ENCODE measurements around the gene ISCA2.
A peak's percentile ranks its signal among the peaks of the same experiment; 100 is the strongest.

ISCA2 gene

DNA sequence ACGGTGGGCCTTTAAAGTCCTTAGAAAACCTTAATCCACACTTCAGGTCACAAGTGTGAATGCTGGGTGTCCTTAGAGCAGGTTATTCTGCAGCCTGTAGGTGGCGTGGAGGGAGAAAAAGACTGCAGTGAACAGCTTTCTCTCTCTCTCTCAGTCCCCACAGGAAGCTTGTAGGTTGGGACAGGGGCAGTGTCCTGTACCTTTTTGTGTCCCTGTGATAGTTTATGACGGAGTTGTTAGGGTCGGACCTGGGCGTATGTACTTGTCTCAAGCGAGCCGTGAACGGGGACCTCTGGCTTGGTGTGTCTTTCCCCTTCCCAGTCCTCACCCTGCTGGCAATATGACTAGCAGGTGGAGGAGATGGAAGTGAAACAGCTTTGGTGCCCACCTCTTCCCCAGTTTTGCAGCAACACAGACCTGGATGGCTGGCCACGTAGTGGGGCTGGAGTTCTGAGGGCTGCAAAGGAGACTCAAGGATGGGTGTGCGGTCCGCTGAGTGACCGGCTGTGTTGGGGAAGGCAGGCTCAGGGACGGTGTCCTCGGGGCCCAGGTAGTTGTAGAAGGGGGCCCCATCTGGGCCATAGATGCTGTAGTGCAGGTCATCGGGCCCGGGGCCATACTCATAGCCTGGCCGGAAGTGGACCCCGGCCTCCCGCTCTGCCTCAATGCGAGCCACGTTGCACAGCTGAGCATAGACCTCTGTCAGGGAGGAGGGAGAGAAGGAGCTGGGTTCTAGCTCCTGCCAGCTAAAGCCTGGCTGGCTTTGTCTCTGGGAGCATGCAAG, 8.9 kb downstream of the ISCA2 start:
- Histone ChIP-seq H3K9me2 (replicated peaks; ENCODE audit: insufficient read depth, low read length) (no peaks in the 10 kb centered on the region), H3K9me3 (replicated peaks; ENCODE audit: insufficient read depth, low read length) (no peaks in the 10 kb centered on the region), H3F3A (ENCODE audit: insufficient read depth, low read length) (no peaks in the 10 kb centered on the region), H3K36me3 (replicated peaks; ENCODE audit: insufficient read depth, low read length) (no peaks in the 10 kb centered on the region), H4K20me1 (ENCODE audit: insufficient read depth, low read length) (no peaks in the 10 kb centered on the region), H3K27me3 (replicated peaks; ENCODE audit: insufficient read depth, low read length) (no peaks in the 10 kb centered on the region), H3K9ac (ENCODE audit: low read length) (no peak overlapping the region), H3K4me1 (ENCODE audit: low read length) (no peaks in the 10 kb centered on the region), H3K4me2 (ENCODE audit: low read depth, low read length) (no peak overlapping the region), H2AFZ (ENCODE audit: low read length) (no peak overlapping the region), H3K4me3 (ENCODE audit: low read length) (no peak overlapping the region), H3K79me2 (ENCODE audit: low read length) (no peaks in the 10 kb centered on the region), H3K27ac (ENCODE audit: low read length) (no peak overlapping the region)
- no peak for TF ChIP-seq EZH2phosphoT487 (IDR thresholded peaks at IDR 0.05; ENCODE audit: low read length)
- TF ChIP-seq, protein P1, sequence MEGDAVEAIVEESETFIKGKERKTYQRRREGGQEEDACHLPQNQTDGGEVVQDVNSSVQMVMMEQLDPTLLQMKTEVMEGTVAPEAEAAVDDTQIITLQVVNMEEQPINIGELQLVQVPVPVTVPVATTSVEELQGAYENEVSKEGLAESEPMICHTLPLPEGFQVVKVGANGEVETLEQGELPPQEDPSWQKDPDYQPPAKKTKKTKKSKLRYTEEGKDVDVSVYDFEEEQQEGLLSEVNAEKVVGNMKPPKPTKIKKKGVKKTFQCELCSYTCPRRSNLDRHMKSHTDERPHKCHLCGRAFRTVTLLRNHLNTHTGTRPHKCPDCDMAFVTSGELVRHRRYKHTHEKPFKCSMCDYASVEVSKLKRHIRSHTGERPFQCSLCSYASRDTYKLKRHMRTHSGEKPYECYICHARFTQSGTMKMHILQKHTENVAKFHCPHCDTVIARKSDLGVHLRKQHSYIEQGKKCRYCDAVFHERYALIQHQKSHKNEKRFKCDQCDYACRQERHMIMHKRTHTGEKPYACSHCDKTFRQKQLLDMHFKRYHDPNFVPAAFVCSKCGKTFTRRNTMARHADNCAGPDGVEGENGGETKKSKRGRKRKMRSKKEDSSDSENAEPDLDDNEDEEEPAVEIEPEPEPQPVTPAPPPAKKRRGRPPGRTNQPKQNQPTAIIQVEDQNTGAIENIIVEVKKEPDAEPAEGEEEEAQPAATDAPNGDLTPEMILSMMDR (IDR thresholded peaks at IDR 0.05; ENCODE audit: low read length): peak; percentile 53
- TF ChIP-seq EZH2 (optimal IDR thresholded peaks at IDR 0.05; ENCODE audit: low read depth, low read length): no peak
- DNase-seq: peak; percentile 6

DNA sequence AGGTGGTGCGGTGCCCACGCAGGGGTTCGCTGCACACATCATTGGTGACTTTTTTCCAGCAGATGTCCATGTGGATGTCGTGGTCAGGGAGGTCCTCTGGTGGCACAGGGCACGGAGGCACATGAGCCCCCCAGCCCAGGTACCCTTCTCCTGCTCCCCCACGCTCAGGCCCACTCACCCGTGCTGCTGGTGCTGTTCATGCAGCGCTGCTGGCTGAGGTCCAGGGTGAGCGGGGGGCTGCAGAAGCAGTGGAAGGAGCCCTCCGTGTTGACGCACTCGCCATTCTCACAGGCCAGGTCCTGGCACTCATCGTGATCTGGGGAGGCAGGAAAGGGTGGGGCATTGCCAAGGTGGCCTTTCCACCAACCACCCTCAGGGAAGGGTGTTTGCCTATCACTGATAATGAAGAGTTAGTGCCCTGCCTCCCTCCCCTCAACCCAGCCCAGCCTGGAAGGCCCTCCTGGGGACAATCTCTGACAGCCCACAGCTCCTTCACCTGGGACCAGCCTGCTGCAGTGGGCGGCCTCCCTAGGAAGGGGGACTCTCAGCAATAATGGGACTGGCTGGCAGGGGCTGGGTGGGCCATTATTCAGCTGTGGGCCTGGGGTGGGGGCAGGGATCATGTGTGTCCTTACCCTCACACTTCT, 9.8 kb downstream of the ISCA2 start:
- DNase-seq: no peak
- Histone ChIP-seq H3K4me2 (ENCODE audit: low read depth, low read length) (no peak overlapping the region), H3K27me3 (replicated peaks; ENCODE audit: insufficient read depth, low read length) (no peaks in the 10 kb centered on the region), H3K9me2 (replicated peaks; ENCODE audit: insufficient read depth, low read length) (no peaks in the 10 kb centered on the region), H3K36me3 (replicated peaks; ENCODE audit: insufficient read depth, low read length) (no peaks in the 10 kb centered on the region), H3K4me3 (ENCODE audit: low read length) (no peak overlapping the region), H3K9ac (ENCODE audit: low read length) (no peak overlapping the region), H3F3A (ENCODE audit: insufficient read depth, low read length) (no peaks in the 10 kb centered on the region), H4K20me1 (ENCODE audit: insufficient read depth, low read length) (no peaks in the 10 kb centered on the region), H3K79me2 (ENCODE audit: low read length) (no peaks in the 10 kb centered on the region), H3K9me3 (replicated peaks; ENCODE audit: insufficient read depth, low read length) (no peaks in the 10 kb centered on the region), H3K27ac (ENCODE audit: low read length) (no peak overlapping the region), H2AFZ (ENCODE audit: low read length) (no peak overlapping the region), H3K4me1 (ENCODE audit: low read length) (no peaks in the 10 kb centered on the region)
- TF ChIP-seq, protein P1 (IDR thresholded peaks at IDR 0.05; ENCODE audit: low read length): no peak
- no peak for TF ChIP-seq EZH2 (optimal IDR thresholded peaks at IDR 0.05; ENCODE audit: low read depth, low read length)
- TF ChIP-seq EZH2phosphoT487 (IDR thresholded peaks at IDR 0.05; ENCODE audit: low read length): no peak

DNA sequence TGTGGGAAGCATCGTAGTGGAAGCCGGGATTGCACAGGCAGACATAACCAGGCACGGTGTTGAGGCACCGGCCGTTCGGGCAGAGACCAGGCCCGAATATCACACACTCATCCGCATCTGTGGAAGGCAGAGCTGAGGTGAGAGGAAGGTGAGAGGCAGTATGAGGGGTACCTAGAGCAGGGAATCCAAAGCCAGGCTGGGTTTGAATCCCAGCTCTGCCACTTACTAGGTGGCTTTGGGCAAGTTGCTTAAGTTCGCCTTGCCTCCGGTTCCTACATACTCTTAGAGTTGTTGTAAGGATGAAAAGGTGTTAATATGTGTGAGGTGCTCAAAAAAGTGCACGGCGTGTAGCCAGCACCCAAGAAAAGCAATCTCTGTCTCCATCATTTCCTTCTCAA, 10.4 kb downstream of the ISCA2 start:
- no peak overlapping the region for H3K4me2 ChIP-seq (ENCODE audit: low read depth, low read length)
- H3K4me1 ChIP-seq (ENCODE audit: low read length): no peaks in the 10 kb centered on the region
- no peak overlapping the region for H3K27ac ChIP-seq (ENCODE audit: low read length)
- H4K20me1 ChIP-seq (ENCODE audit: insufficient read depth, low read length): no peaks in the 10 kb centered on the region
- H3K27me3 ChIP-seq (replicated peaks; ENCODE audit: insufficient read depth, low read length): no peaks in the 10 kb centered on the region
- H3F3A ChIP-seq (ENCODE audit: insufficient read depth, low read length): no peaks in the 10 kb centered on the region
- H3K36me3 ChIP-seq (replicated peaks; ENCODE audit: insufficient read depth, low read length): no peaks in the 10 kb centered on the region
- no peaks in the 10 kb centered on the region for H3K9me3 ChIP-seq (replicated peaks; ENCODE audit: insufficient read depth, low read length)
- H3K79me2 ChIP-seq (ENCODE audit: low read length): no peaks in the 10 kb centered on the region
- no peak for DNase-seq
- H3K9ac ChIP-seq (ENCODE audit: low read length): no peak overlapping the region
- TF ChIP-seq, protein P1 (IDR thresholded peaks at IDR 0.05; ENCODE audit: low read length): no peak
- TF ChIP-seq EZH2 (optimal IDR thresholded peaks at IDR 0.05; ENCODE audit: low read depth, low read length) (no peak), EZH2phosphoT487 (IDR thresholded peaks at IDR 0.05; ENCODE audit: low read length) (no peak)
- no peak overlapping the region for H2AFZ ChIP-seq (ENCODE audit: low read length)
- no peaks in the 10 kb centered on the region for H3K9me2 ChIP-seq (replicated peaks; ENCODE audit: insufficient read depth, low read length)
- no peak overlapping the region for H3K4me3 ChIP-seq (ENCODE audit: low read length)
